ENCODE measurements around the gene TRPM1.

GRCh38 chr15:31058236-31058962 is 43.1 kb downstream of the TRPM1 start:
- TF ChIP-seq PRDM10 (IDR thresholded peaks at IDR 0.05; ENCODE audit: partially characterized antibody) (no peak), TEAD1 (CRISPR knock-in tag; IDR thresholded peaks at IDR 0.05) (no peak), CAMTA2 (CRISPR knock-in tag; conservative IDR thresholded peaks at IDR 0.05) (no peak), PBX2 (CRISPR knock-in tag; IDR thresholded peaks at IDR 0.05; ENCODE audit: low read depth) (no peak), PBX2 (tag; conservative IDR thresholded peaks at IDR 0.05; ENCODE audit: low read depth) (no peak), RBBP5 (IDR thresholded peaks at IDR 0.05; ENCODE audit: borderline replicate concordance, insufficient read depth, low read length, poor library complexity, severe bottlenecking) (no peak), ZNF644 (tag; IDR thresholded peaks at IDR 0.05; ENCODE audit: low read depth) (no peak), GABPA (tag; conservative IDR thresholded peaks at IDR 0.05; ENCODE audit: low read depth) (no peak)
